ENCODE measurements around the gene P2RX5.

P2RX5 gene

GRCh38 chr17:3658784-3659449, 37.0 kb downstream of the P2RX5 start:
- no peaks in the 10 kb centered on the region for H3K9me3 ChIP-seq
- H3K4me1 ChIP-seq (ENCODE audit: control insufficient read depth in 1 of 2, insufficient read depth in 1 of 2, low read depth in 1 of 2, low read length in 1 of 2) = no peaks in the 10 kb centered on the region
- no peaks in the 10 kb centered on the region for H3K27me3 ChIP-seq
- no peak overlapping the region for H3K4me3 ChIP-seq (ENCODE audit: low read depth in 1 of 2, low read length in 1 of 2)
- TF ChIP-seq, protein P1, sequence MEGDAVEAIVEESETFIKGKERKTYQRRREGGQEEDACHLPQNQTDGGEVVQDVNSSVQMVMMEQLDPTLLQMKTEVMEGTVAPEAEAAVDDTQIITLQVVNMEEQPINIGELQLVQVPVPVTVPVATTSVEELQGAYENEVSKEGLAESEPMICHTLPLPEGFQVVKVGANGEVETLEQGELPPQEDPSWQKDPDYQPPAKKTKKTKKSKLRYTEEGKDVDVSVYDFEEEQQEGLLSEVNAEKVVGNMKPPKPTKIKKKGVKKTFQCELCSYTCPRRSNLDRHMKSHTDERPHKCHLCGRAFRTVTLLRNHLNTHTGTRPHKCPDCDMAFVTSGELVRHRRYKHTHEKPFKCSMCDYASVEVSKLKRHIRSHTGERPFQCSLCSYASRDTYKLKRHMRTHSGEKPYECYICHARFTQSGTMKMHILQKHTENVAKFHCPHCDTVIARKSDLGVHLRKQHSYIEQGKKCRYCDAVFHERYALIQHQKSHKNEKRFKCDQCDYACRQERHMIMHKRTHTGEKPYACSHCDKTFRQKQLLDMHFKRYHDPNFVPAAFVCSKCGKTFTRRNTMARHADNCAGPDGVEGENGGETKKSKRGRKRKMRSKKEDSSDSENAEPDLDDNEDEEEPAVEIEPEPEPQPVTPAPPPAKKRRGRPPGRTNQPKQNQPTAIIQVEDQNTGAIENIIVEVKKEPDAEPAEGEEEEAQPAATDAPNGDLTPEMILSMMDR (IDR thresholded peaks at IDR 0.05) = no peak
- peaks cover 28% of the 10 kb centered on the region for H3K36me3 ChIP-seq
- no peak overlapping the region for H3K27ac ChIP-seq

DNA sequence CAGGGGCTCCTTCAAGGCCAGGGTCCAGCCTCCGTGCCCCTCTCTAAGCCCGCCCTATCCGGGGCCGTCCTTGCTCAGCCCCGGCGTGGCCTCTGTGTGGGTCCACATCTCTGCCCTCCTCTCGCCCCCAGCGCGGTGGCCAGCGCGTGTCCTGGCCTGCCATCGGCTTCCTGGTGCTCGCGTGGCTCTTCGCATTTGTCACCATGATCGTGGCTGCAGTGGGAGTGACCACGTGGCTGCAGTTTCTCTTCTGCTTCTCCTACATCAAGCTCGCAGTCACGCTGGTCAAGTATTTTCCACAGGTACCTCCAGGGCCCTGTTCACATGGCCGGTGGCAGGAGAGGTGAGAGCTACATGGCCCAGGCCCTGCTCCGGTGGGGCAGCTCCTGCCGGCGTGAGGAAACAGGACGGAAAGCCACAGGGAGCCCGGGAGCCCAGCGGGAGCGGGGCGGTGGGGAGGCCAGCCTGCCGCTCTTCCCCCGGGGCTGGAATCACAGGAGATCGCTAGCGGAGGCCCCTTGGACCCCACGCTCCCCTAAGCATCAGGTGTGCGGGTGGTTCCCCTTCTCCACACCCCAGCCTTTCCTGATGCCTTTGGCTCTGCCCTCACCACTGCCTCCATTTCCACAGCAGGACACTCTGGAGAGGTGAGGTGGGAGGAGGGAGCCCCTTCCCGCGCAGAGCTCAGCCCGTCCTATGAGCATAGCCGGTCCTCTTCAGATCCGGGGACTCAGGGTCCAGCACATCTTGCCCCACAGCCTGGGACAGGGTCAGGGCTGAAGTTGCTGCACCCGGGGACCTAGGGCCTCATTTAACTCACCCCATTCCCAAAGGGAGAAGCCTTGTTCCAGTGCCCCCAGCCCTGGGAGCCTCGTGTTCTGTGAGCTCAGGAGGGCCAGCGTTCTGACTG, 37.8 kb downstream of the P2RX5 start:
- no peak overlapping the region for H3K27ac ChIP-seq
- no peaks in the 10 kb centered on the region for H3K27me3 ChIP-seq
- H3K9me3 ChIP-seq = no peaks in the 10 kb centered on the region
- peaks cover 28% of the 10 kb centered on the region for H3K36me3 ChIP-seq
- no peak overlapping the region for H3K4me3 ChIP-seq (ENCODE audit: low read depth in 1 of 2, low read length in 1 of 2)
- TF ChIP-seq, protein P1 (IDR thresholded peaks at IDR 0.05) = no peak
- no peaks in the 10 kb centered on the region for H3K4me1 ChIP-seq (ENCODE audit: control insufficient read depth in 1 of 2, insufficient read depth in 1 of 2, low read depth in 1 of 2, low read length in 1 of 2)

DNA sequence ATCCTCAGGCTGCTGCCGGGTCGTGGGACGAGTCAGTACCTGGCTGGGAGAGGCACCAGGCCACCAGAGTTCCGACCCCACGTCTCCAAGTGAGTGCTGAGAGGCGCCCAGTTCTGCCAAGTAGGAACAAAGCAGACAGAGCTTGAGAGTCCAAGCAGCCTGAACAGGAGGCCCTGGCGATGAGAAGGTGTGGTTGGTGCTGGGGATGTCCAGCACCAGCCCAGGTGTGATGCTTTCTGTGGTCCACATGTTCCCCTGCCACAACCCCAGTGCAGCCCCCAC, 38.4 kb downstream of the P2RX5 start:
- H3K36me3 ChIP-seq = peaks cover 28% of the 10 kb centered on the region
- no peaks in the 10 kb centered on the region for H3K27me3 ChIP-seq

DNA sequence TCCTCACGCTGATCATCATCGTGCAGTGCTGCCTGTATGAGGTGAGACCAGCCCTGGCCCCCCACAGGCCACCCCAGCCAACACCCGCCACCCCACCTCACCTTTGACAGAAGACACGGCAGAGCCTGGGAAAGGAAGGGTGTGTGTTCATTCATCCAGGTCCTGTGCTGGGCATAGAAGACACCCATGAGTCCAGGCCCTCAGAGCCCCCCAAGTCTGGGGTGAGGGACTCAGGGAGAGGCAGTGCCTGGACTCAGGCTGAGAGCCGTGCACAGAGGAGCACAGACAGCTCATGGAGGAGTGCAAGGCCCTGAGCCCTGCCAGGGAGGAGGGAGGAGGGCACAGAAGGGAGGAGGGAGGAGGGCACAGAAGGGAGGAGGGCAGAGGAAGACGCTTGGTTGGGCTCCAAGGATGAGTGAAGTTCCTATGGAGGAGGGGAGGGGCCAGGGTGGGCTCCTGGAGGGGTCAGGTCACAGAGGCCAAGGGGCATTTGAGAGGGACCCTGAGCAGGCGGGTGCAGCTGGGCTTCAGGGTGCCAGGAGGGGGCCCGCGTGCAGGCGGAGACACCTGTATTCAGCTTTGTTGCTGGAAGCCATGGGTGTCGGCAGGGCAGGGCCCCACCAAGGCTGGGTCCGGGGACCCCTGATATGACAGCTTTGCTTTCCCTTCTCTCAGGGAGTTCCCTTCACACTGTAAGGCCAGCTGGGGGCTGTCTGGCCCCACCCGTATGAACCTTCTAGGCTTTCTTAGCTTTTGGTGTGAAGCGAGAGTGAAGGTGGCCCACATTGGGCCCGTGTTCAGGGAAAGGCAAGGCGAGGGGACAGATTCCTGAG, 39.0 kb downstream of the P2RX5 start:
- Histone ChIP-seq H3K4me1 (ENCODE audit: control insufficient read depth in 1 of 2, insufficient read depth in 1 of 2, low read depth in 1 of 2, low read length in 1 of 2) (no peaks in the 10 kb centered on the region), H3K36me3 (peaks cover 28% of the 10 kb centered on the region), H3K27me3 (no peaks in the 10 kb centered on the region), H3K4me3 (ENCODE audit: low read depth in 1 of 2, low read length in 1 of 2) (no peak overlapping the region), H3K9me3 (no peaks in the 10 kb centered on the region), H3K27ac (no peak overlapping the region)
- TF ChIP-seq, protein P1 (IDR thresholded peaks at IDR 0.05) = no peak

More for the DNA sequence above, 38.4 kb downstream of the P2RX5 start:
- Histone ChIP-seq H3K9me3 (no peaks in the 10 kb centered on the region), H3K27ac (no peak overlapping the region), H3K4me1 (ENCODE audit: control insufficient read depth in 1 of 2, insufficient read depth in 1 of 2, low read depth in 1 of 2, low read length in 1 of 2) (no peaks in the 10 kb centered on the region), H3K4me3 (ENCODE audit: low read depth in 1 of 2, low read length in 1 of 2) (no peak overlapping the region)
- TF ChIP-seq, protein P1 (IDR thresholded peaks at IDR 0.05) = no peak

DNA sequence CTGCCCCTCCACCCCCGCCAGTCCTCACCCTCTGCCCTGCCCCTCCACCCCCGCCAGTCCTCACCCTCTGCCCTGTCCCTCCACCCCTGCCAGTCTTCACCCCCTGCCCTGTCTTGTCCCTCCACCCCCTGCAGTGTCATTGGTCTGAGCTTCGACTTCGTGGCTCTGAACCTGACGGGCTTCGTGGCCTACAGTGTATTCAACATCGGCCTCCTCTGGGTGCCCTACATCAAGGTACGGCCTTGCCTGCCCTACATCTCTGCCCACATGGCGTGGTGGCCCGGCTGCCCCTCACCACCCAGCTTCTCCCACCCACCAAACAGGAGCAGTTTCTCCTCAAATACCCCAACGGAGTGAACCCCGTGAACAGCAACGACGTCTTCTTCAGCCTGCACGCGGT, 39.6 kb downstream of the P2RX5 start:
- Histone ChIP-seq H3K36me3 (peaks cover 24% of the 10 kb centered on the region), H3K27ac (no peak overlapping the region), H3K4me1 (ENCODE audit: control insufficient read depth in 1 of 2, insufficient read depth in 1 of 2, low read depth in 1 of 2, low read length in 1 of 2) (no peaks in the 10 kb centered on the region), H3K27me3 (no peaks in the 10 kb centered on the region), H3K4me3 (ENCODE audit: low read depth in 1 of 2, low read length in 1 of 2) (no peak overlapping the region), H3K9me3 (no peaks in the 10 kb centered on the region)
- TF ChIP-seq, protein P1 (IDR thresholded peaks at IDR 0.05) = no peak

Data from neutrophil (primary cell).